GM19452 (cell line): Measurements from ENCODE around the gene CARMIL1.

Experiments
- ATAC-seq: cut with Tn5 transposase; IDR thresholded peaks from one replicate; pipeline ENCODE4 v1.9.1; 2021; ENCODE audit not compliant: unreplicated experiment

The CARMIL1 gene

DNA sequence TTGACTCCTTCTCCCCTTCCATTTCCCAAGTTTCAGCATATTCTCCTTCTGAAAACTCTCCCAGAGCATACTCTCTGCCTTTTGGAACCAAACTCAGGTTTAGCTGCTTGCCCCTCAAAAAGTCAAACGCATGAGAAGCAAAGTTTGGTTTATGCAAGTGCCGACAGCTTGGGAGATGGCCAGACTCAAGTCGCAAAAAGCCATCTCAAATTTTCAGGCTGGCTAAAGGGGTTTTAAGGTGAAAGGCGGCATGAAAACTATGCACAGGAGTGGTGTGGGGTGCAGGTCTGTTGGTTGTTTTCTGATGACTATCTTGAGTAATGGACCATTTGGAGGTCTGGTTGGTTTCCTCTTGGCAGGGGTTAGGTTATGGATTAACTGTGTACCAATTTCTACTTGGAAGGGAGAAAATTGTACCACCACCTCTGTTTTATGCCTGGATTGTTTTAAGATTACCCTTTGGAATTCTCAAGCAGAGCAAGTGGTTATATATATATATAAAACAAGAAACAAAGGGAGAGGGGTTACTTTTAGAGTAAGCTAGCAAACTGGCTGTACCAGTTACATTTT lies 320.4 kb downstream of the CARMIL1 start:
- no peak for ATAC-seq

GRCh38 chr6:25601800-25602673 lies 322.9 kb downstream of the CARMIL1 start:
- ATAC-seq: no peak

DNA sequence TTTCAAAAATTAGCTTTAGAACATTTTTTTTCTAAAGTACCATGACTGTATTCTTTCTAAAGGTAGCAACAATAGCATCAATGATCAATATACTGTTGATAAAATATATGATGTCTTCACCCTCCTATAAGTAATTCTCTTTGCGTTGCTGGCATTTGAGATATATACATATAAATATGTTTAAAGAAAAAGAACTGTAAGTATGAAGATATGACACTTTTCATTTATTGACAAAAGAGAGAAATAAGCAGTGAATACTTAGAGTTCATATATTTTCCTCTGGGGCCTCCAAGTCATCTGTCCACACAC lies 323.5 kb downstream of the CARMIL1 start:
- no peak for ATAC-seq

DNA sequence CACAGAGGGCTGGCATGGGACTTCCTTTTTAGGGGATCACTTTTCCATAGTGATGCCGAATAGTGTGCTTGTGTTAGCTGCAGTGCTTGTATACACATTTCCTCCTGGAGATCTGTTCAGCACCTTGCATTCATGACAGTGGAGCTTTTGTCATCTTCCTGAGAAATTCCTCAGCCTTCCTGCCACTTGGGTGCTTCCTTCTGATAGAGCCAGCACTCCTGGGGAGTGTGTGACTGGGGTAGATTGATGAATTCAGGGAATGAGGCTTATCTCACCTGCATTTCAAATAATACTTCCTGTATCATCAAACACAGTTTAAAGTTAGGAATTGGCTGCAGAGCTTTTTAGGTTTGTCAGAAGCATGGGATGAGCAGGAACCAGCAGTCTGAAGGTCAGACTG lies 324.1 kb downstream of the CARMIL1 start:
- no peak for ATAC-seq

- no peak for ATAC-seq
Observed at GRCh38 chr6:25606151-25606550, 327.0 kb downstream of the CARMIL1 start.

GRCh38 chr6:25608558-25609174 lies 329.5 kb downstream of the CARMIL1 start:
- ATAC-seq: no peak

DNA sequence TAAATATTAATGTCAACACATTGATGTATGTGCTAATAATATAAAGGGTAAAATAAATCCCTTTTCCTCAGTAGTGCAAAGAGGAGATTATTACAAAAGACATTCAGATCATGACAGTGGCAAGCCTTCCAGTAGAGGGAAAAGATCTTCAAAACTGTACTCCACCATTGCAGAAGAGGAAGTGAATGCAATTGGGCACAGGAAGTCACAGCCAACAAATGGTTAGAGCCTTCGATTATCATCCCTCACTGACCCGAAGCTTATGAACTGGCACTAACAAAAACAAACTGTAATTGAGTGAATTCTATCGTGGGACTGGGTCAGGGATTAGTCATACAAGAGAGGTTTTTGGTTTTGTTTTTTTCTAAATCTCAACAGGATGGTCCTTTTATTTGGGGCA lies 333.5 kb downstream of the CARMIL1 start:
- ATAC-seq: no peak

DNA sequence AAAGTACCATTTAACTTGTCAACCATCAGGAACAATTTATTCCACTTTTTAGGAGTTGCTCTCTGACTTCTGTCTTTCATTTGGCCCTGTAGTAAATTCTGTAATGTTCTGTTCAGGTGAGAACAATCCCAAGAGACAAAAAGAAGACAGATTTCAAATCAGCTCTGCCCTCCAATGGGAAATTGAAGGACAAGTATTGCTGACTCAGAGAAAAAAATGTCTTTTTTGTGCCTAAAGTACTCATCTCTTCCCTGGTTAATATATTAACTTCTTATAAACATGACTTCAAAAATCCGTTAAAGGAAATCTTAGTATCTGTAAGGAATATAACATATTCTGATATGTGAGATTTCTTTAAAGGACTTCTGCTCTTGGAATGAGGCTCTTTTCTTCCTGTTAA lies 334.2 kb downstream of the CARMIL1 start:
- no peak for ATAC-seq

DNA sequence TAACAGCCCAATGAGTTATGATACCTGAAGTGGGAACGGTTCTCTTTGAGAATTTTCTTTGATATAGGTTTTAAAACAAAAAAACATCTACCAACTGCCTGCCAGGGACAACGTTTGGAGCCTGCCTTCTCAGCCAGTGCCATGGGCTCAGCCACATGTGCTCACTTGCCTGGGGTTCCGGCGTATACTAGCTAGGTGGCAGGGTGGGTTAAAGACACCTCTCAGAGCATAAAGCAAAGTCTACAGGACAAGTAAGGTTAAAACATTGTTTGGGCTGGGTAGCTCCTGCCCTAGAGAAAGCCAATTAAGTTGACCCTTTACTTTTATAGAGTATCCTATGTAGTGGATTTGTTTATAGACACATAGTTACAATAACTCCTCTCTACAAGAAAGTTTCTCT lies 334.9 kb downstream of the CARMIL1 start:
- no peak for ATAC-seq

DNA sequence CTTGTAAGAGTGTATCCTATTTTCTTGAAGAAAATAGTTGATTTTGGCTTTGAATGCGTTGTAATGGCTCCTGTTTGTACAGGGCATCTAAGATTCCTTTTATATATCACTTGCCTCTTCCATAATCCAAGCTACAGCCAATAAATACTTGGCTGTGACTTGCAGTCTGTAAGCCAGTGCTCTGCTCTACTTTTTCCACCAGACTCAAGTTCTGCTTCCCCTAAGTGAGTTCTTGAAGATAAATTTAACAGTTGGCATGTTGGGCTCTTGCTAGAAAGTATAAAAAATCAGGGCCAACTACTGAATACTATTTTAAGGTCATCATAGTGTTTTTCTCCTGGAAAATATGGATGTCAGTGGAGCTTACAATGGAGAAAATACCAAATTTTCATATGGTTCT lies 336.3 kb downstream of the CARMIL1 start:
- no peak for ATAC-seq

DNA sequence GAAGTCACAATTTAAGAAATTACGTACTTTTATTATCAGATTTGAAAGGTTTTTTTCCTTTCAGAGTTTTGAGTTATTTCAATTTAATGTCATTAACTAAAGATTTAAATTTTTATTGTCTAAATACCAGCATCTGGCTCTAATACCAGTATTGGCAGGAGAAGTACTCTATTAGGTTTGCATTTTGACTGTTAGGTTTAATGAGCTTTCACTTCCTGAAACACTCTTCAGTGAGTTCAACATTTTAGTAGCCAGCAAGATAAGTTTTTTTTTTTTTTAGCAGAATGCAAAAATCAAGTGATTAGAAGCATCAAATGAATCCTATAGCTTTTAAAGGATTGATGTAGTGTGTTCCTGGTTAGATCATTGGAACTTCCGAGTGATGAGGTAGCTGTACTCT lies 338.8 kb downstream of the CARMIL1 start:
- ATAC-seq: no peak

- ATAC-seq: no peak
Observed at GRCh38 chr6:25619217-25619616, 340.0 kb downstream of the CARMIL1 start.

DNA sequence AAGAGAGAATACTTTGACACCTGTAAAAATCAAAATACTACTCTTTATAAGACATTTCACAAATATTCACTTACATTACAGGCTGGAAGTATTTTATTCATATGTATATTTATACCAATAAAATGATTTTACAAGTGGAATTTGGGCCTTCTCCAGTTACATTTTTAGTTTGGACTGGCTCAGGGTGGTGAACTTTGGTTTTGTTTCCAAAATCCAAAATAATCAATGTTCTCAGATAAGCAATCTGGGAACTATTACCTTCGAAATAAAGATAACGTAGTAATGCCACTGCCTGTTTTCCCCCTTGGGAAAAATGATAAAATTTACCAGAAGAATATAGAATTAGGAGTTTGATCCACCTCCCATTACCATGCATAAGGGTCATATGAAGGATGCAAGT lies 341.2 kb downstream of the CARMIL1 start:
- no peak for ATAC-seq

GRCh38 chr6:25623065-25623464 lies 343.9 kb downstream of the CARMIL1 start:
- no peak for ATAC-seq

DNA sequence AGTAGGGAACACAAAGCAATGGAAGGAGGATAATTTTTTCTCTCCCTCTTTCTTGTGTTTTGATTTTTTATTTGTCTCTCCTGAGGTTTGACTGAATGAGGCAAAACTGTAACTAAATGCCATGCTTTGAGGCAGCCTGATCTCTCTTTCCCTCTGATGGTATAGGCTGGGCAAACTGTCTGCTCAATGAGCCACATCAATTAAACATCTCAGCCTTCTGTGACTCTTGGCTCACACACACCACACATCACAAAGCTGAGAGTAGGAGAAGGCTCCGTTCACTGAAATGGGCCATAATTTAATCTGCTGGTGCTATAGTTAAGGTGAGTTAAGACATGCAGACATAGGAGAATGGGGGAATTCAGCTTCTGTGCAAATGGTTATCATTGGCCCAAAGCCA lies 344.7 kb downstream of the CARMIL1 start:
- ATAC-seq: no peak

DNA sequence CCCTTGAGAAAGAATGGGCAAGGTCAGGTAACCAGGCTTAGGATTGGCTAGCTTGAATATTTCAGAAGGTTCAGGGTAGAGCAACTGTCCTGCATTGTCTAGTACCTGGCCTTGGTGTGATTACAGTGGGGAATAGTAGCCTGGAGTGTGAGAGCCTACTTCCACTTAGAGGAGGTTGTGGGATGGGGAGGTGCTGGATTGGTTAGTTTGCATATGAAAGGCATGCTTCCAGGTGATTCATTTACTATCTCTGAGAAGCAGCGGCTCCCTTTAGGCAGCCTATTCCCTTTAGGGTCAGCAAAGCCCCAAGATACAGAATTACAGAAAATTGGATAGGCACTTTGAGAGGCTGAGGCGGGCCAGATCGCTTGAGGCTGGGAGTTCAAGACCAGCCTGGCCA lies 347.8 kb downstream of the CARMIL1 start:
- ATAC-seq: no peak

DNA sequence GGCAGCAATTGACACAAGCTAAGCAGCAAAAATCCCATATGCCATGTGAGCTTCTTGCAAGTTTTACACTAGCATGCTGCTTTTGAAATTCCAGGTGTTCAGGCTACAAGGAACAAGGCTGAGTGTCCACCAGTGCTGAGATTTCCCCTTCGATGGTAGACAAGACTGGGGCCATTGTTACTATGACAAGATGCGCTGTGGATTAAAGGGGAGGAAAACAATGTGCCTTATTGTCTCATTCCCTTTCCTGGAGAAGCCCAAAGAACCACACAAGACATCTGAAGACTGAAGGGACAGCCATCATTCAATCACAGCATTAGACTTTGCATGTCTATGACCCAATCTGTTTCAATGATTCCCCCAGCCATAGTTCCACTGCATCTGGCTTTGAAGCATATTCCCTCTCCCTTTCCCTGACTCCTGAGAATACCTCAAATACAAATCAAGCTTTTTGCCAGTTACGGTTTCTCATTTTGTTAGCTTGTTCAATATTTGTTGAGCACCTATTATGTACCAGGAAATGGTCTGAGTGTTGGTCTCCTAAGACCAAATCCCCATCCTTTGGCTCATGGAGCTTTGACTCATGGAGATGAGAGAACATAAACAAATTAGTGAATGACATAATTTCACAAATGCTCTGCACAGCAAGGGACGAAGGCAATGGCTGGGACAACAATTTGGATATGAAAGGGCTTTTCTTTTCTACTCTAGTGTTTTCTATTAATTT lies 349.5 kb downstream of the CARMIL1 start:
- ATAC-seq: no peak

- ATAC-seq: no peak
Observed at GRCh38 chr6:25629198-25629576, 350.0 kb downstream of the CARMIL1 start.

GRCh38 chr6:25630508-25631278 lies 351.5 kb downstream of the CARMIL1 start:
- no peak for ATAC-seq

DNA sequence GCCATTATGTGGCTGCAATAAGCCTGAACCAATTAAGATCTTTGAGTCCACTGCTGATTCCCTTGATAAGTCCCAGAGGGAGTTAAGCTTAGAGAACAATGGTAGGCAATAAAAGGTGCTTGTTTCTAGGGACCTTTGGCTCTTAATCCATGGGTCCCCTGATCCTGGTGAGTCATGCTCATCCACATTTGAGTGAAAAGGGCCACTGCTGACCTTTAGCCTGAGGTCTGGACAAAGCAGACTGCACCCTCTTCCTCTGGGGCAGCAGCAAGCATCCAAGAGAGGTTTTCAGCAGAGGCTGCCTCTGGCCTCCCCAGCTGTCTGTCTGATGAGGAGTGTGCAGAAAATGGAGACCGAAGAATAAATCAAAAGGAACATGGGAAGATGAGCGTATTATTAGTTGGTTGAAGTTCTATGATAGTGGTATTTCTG lies 356.7 kb downstream of the CARMIL1 start:
- ATAC-seq: no peak

- no peak for ATAC-seq
Observed at GRCh38 chr6:25637211-25637610, 358.0 kb downstream of the CARMIL1 start.
